Measurements from ENCODE around the gene CDH4. TPM values are rescaled to one million over a fixed set of nuclear protein-coding genes. Genes with fewer than 3 reads are reported as not detected.

CDH4 gene
- total and polyA plus RNA-seq, 2 donors (not counting 1 experiment from before 2014, with no cell fraction given): not detected

DNA sequence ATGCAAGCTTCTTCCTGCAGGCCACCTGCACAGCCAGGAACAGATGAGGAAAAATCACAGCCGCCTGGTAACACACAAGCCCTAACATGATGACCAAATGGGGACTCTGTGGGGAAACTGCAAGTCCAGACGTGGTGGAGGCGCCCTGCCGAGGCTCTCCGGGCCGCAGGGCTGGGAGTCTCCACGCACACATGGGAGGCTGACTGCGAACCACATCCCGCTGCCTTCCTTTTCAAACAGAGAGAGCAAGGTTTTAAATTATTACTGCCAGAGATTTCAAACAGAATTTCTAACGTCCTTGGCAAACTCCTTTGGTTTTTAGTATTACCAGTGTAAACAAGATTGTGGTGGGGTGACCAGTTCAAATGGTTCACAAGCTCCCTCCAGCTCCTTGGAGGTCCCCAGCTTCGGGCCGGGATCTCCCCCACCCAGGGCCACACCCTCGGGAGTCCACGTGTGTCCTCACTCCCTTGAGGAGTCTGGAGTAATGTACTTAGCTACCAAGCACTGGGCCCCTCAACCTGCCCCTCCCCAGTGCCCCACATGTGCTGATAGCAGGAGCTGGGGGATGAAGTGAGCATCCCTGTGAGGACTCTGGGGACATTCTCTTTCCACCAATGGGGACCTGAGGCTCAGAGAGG lies 560.9 kb downstream of the CDH4 start:
- Histone ChIP-seq H2AFZ (ENCODE audit: insufficient read depth, low read depth, low read length, poor library complexity, severe bottlenecking) (no peak overlapping the region), H3K27me3 (replicated peaks in 1 of 4; ENCODE audit: control extremely low read depth in 1 of 4, control insufficient read depth in 3 of 4, insufficient read depth in 4 of 4, low read length in 3 of 4) (no peaks in the 10 kb centered on the region), H3K4me2 (replicated peaks; ENCODE audit: low read depth, low read length, poor library complexity, severe bottlenecking) (no peak overlapping the region), H3K9me3 (ENCODE audit: control extremely low read depth in 1 of 3, control insufficient read depth in 2 of 3, insufficient read depth in 1 of 3, low read length in 2 of 3) (peaks cover 0 to 4% (median 0%) of the 10 kb centered on the region in 3 donors), H3K36me3 (replicated peaks in 1 of 2; ENCODE audit: control extremely low read depth in 1 of 2, control insufficient read depth in 1 of 2, extremely low read depth in 1 of 2, insufficient read depth in 2 of 2, low read length in 1 of 2) (no peaks in the 10 kb centered on the region), H4K20me1 (ENCODE audit: control insufficient read depth, insufficient read depth, low read length, poor library complexity, severe bottlenecking) (no peaks in the 10 kb centered on the region), H3K27ac (ENCODE audit: low read length in 2 of 2) (no peak overlapping the region), H3K4me1 (ENCODE audit: control insufficient read depth in 2 of 2, insufficient read depth in 2 of 2, low read length in 2 of 2) (no peaks in the 10 kb centered on the region), H3K79me2 (ENCODE audit: control insufficient read depth, insufficient read depth, low read length) (no peaks in the 10 kb centered on the region), H3K4me3 (ENCODE audit: control extremely low read depth in 1 of 5, extremely low read depth in 1 of 5, insufficient read depth in 1 of 5, low read depth in 2 of 5, low read length in 4 of 5) (no peak overlapping the region), H3K9ac (ENCODE audit: low read length) (no peak overlapping the region)
- CTCF ChIA-PET: no interaction called here
- Mint-ChIP-seq H3K9me3 (ENCODE audit: insufficient read depth) (no peaks in the 10 kb centered on the region), H3K4me1 (no peaks in the 10 kb centered on the region), H3K27me3 (no peaks in the 10 kb centered on the region), H3K27ac (no peak overlapping the region), H3K4me3 (no peak overlapping the region)
- DNase-seq: no peak
- ATAC-seq (ENCODE audit: low read depth): no peak
- WGBS (ENCODE audit: insufficient coverage): 89% methylated on average over 13 of the region's 14 CpGs
- intact Hi-C loops (cut with micrococcal nuclease): no loop called here
- no peak for TF ChIP-seq EZH2 (IDR thresholded peaks at IDR 0.05; ENCODE audit: borderline replicate concordance, insufficient read depth, low read depth, low read length, poor library complexity, severe bottlenecking)
- TF ChIP-seq, protein P1, sequence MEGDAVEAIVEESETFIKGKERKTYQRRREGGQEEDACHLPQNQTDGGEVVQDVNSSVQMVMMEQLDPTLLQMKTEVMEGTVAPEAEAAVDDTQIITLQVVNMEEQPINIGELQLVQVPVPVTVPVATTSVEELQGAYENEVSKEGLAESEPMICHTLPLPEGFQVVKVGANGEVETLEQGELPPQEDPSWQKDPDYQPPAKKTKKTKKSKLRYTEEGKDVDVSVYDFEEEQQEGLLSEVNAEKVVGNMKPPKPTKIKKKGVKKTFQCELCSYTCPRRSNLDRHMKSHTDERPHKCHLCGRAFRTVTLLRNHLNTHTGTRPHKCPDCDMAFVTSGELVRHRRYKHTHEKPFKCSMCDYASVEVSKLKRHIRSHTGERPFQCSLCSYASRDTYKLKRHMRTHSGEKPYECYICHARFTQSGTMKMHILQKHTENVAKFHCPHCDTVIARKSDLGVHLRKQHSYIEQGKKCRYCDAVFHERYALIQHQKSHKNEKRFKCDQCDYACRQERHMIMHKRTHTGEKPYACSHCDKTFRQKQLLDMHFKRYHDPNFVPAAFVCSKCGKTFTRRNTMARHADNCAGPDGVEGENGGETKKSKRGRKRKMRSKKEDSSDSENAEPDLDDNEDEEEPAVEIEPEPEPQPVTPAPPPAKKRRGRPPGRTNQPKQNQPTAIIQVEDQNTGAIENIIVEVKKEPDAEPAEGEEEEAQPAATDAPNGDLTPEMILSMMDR (IDR thresholded peaks at IDR 0.05): no peak
- POLR2A ChIA-PET: no interaction called here

DNA sequence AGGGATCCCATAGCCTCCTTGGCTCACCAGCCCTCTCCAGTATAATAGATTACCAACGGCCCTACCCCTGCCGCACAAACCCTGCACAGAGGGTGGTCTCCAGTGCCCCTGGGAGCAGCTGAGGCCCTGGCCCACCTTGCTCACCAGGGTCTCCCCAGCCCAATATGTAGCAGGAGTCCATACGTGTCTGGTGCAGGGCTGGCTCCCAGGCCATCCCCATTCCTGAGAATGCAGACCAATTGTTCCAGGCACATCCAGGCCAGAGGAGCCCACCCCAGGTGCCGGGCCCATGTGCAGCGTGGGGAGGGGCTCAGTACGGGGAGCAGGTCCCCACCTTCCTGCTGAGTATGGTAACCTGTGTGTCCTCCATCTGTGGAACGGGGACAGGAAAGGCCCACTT lies 561.7 kb downstream of the CDH4 start:
- H3K27me3 Mint-ChIP-seq: no peaks in the 10 kb centered on the region
- Histone ChIP-seq H3K27me3 (replicated peaks in 1 of 4; ENCODE audit: control extremely low read depth in 1 of 4, control insufficient read depth in 3 of 4, insufficient read depth in 4 of 4, low read length in 3 of 4) (no peaks in the 10 kb centered on the region), H3K36me3 (replicated peaks in 1 of 2; ENCODE audit: control extremely low read depth in 1 of 2, control insufficient read depth in 1 of 2, extremely low read depth in 1 of 2, insufficient read depth in 2 of 2, low read length in 1 of 2) (no peaks in the 10 kb centered on the region), H3K27ac (ENCODE audit: low read length in 2 of 2) (no peak overlapping the region), H3K9ac (ENCODE audit: low read length) (no peak overlapping the region), H3K4me3 (ENCODE audit: control extremely low read depth in 1 of 5, extremely low read depth in 1 of 5, insufficient read depth in 1 of 5, low read depth in 2 of 5, low read length in 4 of 5) (no peak overlapping the region), H3K79me2 (ENCODE audit: control insufficient read depth, insufficient read depth, low read length) (no peaks in the 10 kb centered on the region), H2AFZ (ENCODE audit: insufficient read depth, low read depth, low read length, poor library complexity, severe bottlenecking) (no peak overlapping the region), H4K20me1 (ENCODE audit: control insufficient read depth, insufficient read depth, low read length, poor library complexity, severe bottlenecking) (no peaks in the 10 kb centered on the region), H3K4me1 (ENCODE audit: control insufficient read depth in 2 of 2, insufficient read depth in 2 of 2, low read length in 2 of 2) (no peaks in the 10 kb centered on the region), H3K4me2 (replicated peaks; ENCODE audit: low read depth, low read length, poor library complexity, severe bottlenecking) (no peak overlapping the region), H3K9me3 (ENCODE audit: control extremely low read depth in 1 of 3, control insufficient read depth in 2 of 3, insufficient read depth in 1 of 3, low read length in 2 of 3) (peaks cover 0 to 2% (median 0%) of the 10 kb centered on the region in 3 donors)
- H3K4me3 Mint-ChIP-seq: no peak overlapping the region
- no peak overlapping the region for H3K27ac Mint-ChIP-seq
- H3K4me1 Mint-ChIP-seq: no peaks in the 10 kb centered on the region
- no peak for DNase-seq
- TF ChIP-seq, protein P1 (IDR thresholded peaks at IDR 0.05): no peak
- no peak for TF ChIP-seq EZH2 (IDR thresholded peaks at IDR 0.05; ENCODE audit: borderline replicate concordance, insufficient read depth, low read depth, low read length, poor library complexity, severe bottlenecking)
- intact Hi-C loops (cut with micrococcal nuclease): no loop called here
- ChIA-PET POLR2A (no interaction called here), CTCF (no interaction called here)
- no peak for ATAC-seq (ENCODE audit: low read depth)
- WGBS (ENCODE audit: insufficient coverage): 85% methylated on average over 7 of the region's 7 CpGs
- H3K9me3 Mint-ChIP-seq (ENCODE audit: insufficient read depth): no peaks in the 10 kb centered on the region

All from B cell (primary cell).